GM12875 (cell line): ENCODE measurements around the gene PHLDA3.

Experiments used
- H3K4me3 ChIP-seq: one replicate; pipeline ENCODE4 v1.5.1; 2011; ENCODE audit warnings: low read depth, low read length, control low read depth
- TF ChIP-seq, protein P1 (sequence below): IDR thresholded peaks from 2 replicates; pipeline ENCODE4 v1.5.1; 2011; ENCODE audit warnings: low read depth, mild to moderate bottlenecking, control low read depth, inconsistent platforms, low read length, moderate library complexity, borderline replicate concordance; ENCODE audit not compliant: insufficient read depth

Gene PHLDA3

DNA sequence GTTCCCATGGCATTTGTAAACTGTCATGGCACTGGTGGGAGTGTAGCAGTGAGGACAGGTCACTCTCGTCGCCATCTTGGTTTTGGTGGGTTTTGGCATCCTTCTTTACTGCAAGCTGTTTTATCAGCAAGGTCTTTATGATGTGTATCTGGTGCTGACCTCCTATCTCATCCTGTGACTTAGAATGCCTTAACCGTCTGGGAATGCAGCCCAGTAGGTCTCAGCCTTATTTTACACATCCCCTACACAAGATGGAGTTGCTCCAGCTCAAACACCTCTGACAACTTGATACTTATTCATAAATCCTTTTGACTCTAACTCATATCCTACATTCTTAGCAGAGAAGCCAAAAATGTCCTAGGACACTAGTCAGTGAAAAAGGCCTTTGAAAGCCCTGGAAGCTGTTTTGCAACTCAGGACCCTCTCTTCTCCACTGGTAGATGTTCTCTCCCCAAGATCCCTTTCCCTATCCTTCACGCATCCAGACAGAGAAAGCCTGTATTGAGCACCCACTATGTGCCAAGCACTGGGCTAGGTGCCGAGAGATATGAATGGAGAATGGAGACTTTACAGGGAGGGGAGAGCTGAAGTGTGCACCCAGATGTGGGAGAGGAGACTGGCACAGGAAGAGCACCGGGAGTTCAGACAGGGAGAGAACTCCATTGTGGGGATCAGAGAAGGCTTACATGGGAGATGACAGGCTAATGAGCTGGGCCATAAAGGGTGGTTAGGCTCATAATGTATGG, 44.7 kb upstream of the PHLDA3 start:
- H3K4me3 ChIP-seq = no peak overlapping the region
- TF ChIP-seq, protein P1, sequence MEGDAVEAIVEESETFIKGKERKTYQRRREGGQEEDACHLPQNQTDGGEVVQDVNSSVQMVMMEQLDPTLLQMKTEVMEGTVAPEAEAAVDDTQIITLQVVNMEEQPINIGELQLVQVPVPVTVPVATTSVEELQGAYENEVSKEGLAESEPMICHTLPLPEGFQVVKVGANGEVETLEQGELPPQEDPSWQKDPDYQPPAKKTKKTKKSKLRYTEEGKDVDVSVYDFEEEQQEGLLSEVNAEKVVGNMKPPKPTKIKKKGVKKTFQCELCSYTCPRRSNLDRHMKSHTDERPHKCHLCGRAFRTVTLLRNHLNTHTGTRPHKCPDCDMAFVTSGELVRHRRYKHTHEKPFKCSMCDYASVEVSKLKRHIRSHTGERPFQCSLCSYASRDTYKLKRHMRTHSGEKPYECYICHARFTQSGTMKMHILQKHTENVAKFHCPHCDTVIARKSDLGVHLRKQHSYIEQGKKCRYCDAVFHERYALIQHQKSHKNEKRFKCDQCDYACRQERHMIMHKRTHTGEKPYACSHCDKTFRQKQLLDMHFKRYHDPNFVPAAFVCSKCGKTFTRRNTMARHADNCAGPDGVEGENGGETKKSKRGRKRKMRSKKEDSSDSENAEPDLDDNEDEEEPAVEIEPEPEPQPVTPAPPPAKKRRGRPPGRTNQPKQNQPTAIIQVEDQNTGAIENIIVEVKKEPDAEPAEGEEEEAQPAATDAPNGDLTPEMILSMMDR = no peak

DNA sequence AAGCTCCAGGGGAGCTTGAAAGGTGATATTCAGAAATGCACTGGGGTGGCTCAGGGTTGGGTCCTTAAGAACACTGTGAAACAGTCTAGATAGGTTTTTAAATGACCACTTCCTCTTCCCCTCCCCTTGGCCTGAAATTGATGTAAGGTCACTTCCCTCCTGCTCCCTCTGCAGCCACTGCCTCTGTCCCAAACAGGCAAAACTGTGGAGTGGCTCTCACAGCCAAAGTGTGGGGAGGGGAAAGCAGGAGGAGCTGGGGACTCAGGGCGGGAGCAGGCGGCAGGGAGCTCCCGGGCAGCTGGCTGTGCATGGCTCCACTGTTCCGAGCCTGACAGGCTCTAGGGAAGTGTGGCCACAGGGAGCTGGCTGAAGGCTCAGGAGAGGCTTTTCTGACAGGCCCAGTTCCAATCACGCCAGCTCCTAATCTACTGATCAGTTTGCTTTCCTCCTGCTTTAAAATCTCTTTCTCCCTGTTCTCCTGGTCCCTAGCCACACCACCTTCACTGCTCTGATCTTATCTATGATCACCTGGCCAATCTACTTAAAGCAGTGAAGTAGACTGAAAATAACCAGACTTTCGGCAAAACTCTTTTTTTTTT, 43.1 kb upstream of the PHLDA3 start:
- TF ChIP-seq, protein P1 = no peak
- H3K4me3 ChIP-seq = no peak overlapping the region

DNA sequence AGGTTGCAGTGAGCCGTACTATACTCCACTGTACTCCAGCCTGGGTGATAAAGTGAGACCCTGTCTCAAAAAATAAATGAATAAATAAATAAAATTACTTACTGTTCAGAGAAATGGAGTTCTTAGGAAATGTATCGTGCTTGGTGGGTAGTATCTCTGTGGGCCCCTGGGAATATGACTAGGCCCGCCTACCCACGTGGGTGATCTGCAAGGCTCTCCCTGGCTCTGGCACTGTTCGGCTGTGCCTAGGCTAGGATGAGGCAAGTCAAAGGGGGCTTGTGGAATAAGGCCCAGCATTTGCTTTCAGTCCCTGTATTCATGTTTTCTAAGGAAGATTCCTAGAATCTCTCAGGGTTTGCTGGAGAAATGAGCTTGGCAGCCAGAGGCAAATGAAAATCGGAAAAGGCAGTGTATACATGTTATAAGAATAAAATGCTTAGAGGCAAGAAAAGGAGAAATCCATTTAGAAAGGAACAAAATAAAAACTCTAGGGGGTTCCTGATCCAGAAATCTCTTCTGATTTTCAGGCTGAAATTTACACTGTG, 42.5 kb upstream of the PHLDA3 start:
- H3K4me3 ChIP-seq = no peak overlapping the region
- TF ChIP-seq, protein P1 = no peak

DNA sequence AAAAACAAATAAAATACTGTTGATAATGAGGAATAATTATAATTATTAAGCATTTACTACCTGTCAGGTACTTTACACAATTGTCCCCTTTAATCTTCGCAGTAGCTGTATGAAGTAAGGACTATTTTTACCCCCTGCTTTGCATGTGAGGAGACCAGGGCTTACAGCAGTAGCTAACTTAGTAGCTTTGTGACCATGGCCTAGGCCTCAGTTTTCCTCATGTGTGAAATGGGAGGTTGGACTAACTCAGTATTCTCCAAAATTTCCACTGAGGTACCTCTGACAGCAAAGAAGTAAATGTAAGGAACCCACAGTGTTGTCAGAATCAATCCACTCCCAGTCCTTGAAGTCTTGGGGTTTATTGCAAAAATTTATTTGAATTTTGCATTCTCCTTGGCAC, 41.7 kb upstream of the PHLDA3 start:
- H3K4me3 ChIP-seq = no peak overlapping the region
- TF ChIP-seq, protein P1 = no peak

DNA sequence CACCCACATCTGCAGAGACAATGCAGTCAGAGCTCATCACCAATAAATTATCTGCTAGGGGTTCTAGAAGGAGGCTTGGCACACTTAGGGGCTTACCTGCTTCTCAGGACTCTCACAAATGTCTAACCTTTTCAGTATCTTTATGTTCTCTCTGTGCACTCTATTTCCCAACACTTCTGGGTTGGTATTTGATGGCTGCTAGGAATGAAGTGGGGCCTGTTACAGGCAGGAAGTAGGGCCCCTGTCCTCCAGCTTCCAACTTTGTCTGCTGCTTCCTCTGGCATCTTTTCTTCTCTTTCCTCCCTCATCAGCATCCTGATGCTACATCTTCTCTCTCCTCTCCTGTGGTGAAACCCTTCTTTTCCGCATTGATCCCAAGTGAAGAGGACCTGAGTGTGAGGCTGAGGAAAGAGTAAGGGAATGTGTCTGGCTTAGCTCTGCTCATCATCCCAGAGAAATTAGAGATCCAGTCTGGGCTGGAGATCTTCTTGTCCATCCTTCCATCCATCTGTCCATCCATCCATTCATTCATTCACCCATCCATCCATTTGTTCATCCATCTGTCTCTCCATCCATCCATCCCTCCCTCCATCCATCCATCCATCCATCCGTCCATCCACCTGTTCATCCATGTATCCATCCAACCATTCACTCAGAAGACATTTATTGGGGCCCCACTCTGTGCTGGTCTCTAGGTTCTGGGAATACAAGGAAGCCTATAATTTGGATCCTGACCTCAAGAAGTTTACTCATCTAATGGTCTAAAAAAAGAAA, 40.8 kb upstream of the PHLDA3 start:
- TF ChIP-seq, protein P1 = no peak
- no peak overlapping the region for H3K4me3 ChIP-seq

DNA sequence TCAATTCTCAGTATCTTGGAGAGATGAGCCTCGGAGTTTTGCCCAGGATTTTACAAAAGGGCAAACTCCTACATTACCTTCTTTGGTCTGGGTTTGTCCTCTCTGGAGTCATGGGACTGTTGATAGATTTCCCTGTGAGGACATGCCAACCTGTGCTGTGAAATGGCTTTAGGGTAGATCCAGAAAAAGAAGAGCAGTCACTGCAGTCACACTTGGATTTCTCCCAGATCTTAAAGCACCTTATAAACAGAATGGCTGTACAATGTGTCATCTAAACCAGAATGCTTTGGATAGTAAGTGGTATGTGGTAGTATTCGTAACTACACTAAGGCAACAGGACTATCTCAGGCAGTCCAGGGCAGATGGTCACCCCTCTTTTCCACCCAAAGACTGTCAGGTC, 39.8 kb upstream of the PHLDA3 start:
- TF ChIP-seq, protein P1 = no peak
- no peak overlapping the region for H3K4me3 ChIP-seq

DNA sequence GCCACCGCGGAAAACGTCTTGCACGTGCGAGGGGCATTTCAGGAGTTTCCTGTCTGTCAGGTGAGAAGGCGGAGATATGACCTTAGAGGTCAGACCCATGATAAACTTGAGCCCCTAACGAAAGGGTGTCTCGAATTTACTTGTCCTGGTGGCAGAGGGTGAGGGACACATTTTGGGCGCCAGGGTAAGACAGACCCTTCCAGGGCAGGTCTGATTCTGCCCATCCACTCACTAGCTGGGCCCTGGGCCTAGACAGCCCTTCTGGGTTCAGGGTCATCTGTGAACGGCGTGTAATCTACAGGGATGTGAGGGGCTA, 38.3 kb upstream of the PHLDA3 start:
- peak overlapping the region; percentile 67 for H3K4me3 ChIP-seq

More for the DNA sequence above, 38.3 kb upstream of the PHLDA3 start:
- TF ChIP-seq, protein P1 = no peak
